ENCODE measurements around the gene PLCG2. TPM values are rescaled to one million over a fixed set of nuclear protein-coding genes. Genes with fewer than 3 reads are reported as not detected.

Gene PLCG2
- total RNA-seq, 6 experiments from 2014 or later, result 0.14 to 0.61 (median 0.27) TPM

DNA sequence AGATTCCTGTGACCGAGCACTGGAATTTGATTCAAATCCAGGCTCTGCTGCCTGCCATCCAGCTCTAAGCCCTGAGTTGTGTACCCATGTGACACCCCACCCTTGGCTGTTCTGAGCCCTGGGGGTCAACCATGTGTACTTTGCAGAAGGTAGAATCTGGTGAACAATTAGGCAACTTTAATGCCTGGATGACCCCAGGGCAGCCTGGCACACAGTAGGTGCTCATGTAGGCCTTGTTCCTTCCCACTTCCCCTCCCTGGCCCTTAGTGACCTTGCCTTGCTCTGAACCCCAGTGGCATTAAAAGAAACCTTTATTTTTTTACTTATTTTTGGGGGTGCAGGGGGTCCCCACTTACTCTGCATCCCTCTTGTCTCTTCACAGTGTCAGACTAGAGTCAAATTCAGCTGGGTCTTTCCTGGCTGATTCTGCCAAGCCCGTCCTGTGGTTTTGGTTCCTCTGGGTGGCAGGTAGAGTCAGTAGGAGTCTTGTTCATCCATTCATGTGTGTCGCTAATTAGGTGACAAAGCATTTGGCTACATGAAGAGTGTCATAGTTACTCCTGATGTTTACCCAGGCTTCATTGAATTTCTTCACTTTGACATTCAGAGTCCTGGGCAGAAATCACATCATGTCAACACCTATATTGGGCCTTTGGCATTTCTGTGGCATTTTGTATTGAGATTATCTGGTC is 89.1 kb downstream of the PLCG2 start:
- H3K36me3 Mint-ChIP-seq (ENCODE audit: low read depth), result no peaks in the 10 kb centered on the region
- no peaks in the 10 kb centered on the region for H3K9me3 Mint-ChIP-seq
- no peaks in the 10 kb centered on the region for H3K4me1 Mint-ChIP-seq (ENCODE audit: low read depth)
- peaks cover 15% of the 10 kb centered on the region for H3K27me3 Mint-ChIP-seq (ENCODE audit: insufficient read depth)
- H3K27ac Mint-ChIP-seq, result no peak overlapping the region
- no peak overlapping the region for H3K4me3 Mint-ChIP-seq
- TF ChIP-seq, protein P1, sequence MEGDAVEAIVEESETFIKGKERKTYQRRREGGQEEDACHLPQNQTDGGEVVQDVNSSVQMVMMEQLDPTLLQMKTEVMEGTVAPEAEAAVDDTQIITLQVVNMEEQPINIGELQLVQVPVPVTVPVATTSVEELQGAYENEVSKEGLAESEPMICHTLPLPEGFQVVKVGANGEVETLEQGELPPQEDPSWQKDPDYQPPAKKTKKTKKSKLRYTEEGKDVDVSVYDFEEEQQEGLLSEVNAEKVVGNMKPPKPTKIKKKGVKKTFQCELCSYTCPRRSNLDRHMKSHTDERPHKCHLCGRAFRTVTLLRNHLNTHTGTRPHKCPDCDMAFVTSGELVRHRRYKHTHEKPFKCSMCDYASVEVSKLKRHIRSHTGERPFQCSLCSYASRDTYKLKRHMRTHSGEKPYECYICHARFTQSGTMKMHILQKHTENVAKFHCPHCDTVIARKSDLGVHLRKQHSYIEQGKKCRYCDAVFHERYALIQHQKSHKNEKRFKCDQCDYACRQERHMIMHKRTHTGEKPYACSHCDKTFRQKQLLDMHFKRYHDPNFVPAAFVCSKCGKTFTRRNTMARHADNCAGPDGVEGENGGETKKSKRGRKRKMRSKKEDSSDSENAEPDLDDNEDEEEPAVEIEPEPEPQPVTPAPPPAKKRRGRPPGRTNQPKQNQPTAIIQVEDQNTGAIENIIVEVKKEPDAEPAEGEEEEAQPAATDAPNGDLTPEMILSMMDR (IDR thresholded peaks at IDR 0.05), result no peak
- no peak for DNase-seq

DNA sequence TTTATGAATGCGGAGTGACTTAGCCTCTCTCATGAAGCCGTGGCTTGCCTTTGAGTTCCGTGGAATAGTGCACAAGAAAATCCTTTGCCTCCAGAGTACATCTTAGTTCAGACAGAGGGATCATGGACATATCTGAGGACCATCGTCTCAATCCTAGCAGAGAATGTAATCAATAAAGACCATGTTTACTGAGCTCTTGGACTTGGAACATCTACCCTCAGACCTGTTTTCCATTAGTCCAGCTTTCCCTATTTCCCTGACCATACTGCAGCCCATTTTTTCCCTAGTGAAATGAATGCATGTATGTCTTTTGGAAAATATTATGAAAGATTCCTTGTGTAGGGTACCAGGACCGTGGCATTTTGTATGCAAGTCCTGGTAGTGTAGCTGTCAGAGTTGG is 90.2 kb downstream of the PLCG2 start:
- no peaks in the 10 kb centered on the region for H3K36me3 Mint-ChIP-seq (ENCODE audit: low read depth)
- H3K27ac Mint-ChIP-seq, result no peak overlapping the region
- no peak for DNase-seq
- no peaks in the 10 kb centered on the region for H3K9me3 Mint-ChIP-seq
- no peaks in the 10 kb centered on the region for H3K4me1 Mint-ChIP-seq (ENCODE audit: low read depth)
- TF ChIP-seq, protein P1 (IDR thresholded peaks at IDR 0.05), result no peak
- peaks cover 9% of the 10 kb centered on the region for H3K27me3 Mint-ChIP-seq (ENCODE audit: insufficient read depth)
- H3K4me3 Mint-ChIP-seq, result no peak overlapping the region

DNA sequence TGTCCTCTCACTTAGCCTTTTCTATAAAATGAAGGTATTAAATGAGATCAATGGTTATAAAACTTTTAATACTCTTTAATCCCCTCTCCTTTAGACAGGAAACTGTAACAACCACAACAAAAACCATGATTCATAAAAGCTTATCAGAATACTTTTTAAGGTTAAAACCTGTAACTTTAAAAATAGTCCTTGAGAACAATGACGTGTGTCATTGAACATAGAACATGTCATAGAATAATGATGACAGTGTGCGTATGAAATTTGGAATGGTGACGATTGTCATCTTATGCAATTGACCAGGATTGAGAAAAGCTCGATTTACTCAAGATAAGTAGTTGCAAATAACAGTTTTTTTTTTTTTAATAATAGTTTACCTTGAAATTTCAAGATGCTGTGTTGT is 94.1 kb downstream of the PLCG2 start:
- Mint-ChIP-seq H3K4me3 (no peak overlapping the region), H3K27ac (no peak overlapping the region), H3K36me3 (ENCODE audit: low read depth) (no peaks in the 10 kb centered on the region), H3K4me1 (ENCODE audit: low read depth) (no peaks in the 10 kb centered on the region), H3K9me3 (no peaks in the 10 kb centered on the region), H3K27me3 (ENCODE audit: insufficient read depth) (peaks cover 5% of the 10 kb centered on the region)
- no peak for DNase-seq
- TF ChIP-seq, protein P1 (IDR thresholded peaks at IDR 0.05), result no peak

DNA sequence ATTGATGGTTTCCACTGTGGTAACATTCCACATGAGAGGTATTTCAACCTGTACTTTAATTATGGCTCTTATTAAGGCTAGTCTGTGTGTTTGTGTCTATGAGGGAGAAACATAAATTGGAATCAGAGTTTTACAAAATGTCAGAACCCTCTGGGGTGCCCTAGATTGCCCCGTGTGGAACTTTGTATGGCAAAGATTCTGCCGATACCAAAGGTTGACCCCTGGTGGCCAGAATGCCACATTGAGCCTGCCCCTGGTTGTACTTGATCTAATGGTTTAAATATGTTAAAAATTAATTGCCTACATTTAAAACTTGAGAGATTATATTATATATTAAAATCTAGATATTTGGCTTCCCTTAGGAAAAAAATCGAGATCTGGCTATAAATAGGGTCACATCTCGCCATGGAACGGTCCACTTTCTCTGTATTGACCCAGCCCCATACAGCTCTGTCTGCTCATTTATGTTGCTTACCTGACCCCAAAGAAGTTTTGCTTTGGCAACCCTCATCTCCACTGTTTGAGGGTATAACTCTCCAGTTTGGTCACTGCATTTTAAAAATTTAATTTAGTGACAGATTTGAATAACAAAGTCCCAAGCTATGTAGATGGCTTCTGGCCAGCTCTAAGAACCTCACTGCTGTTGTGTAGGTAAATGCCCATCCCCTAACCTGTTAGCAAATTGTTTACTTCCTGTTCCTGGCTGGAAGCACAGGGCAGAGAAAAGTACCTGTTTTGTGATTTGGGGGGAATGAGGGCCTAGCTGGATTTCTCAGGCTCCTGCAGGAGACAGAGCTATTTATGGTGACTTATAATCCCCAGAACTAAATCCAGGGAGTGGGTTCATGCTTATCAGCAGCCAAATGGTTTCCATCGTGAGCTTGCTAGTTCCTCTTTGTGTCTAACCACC is 95.0 kb downstream of the PLCG2 start:
- TF ChIP-seq, protein P1 (IDR thresholded peaks at IDR 0.05), result peak; percentile 91
- peak; percentile 45 for DNase-seq
- Mint-ChIP-seq H3K9me3 (no peaks in the 10 kb centered on the region), H3K27ac (no peak overlapping the region), H3K27me3 (ENCODE audit: insufficient read depth) (peaks cover 7% of the 10 kb centered on the region), H3K4me1 (ENCODE audit: low read depth) (no peaks in the 10 kb centered on the region), H3K36me3 (ENCODE audit: low read depth) (no peaks in the 10 kb centered on the region), H3K4me3 (no peak overlapping the region)

DNA sequence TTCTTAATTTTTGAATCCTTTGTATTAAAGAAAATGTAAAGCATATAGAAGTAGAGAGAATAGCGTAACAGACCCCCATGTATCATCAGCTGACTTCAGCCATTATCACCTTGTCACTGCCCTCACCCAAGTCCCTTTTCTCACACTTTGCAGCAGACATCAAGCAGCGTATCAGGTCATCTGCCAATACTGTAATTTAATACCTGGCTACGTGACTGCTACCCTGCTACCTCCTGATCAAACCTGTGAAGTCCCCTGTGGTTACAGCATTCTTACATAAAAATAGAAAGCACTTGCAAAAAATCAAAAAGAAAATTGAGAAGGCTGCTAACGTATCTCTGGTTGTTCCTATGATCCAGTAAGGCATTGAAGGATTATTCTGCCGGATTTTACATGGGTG is 96.4 kb downstream of the PLCG2 start:
- no peak overlapping the region for H3K4me3 Mint-ChIP-seq
- DNase-seq, result no peak
- no peaks in the 10 kb centered on the region for H3K36me3 Mint-ChIP-seq (ENCODE audit: low read depth)
- H3K4me1 Mint-ChIP-seq (ENCODE audit: low read depth), result no peaks in the 10 kb centered on the region
- no peaks in the 10 kb centered on the region for H3K9me3 Mint-ChIP-seq
- peaks cover 13% of the 10 kb centered on the region for H3K27me3 Mint-ChIP-seq (ENCODE audit: insufficient read depth)
- TF ChIP-seq, protein P1 (IDR thresholded peaks at IDR 0.05), result no peak
- H3K27ac Mint-ChIP-seq, result no peak overlapping the region
